Measurements from ENCODE around the gene PROSER2.

DNA sequence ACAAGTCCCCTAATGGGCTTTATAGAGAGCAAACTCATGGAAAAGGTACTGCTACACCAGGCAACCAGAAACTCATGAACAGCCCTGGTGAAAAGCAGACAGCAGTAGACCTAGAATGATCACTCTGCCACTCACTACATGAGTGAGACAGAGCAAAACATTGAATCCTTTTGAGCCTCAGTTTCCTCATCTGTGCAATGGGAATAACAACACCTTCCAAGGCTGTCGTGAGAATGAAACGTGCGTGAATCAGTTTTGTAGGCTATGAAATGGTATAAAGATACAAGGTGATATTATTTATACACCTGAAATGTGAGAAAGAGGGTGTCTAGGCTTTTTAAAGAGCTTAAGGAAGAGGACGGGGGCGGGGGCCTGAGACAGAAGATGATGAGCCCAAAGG lies 14.3 kb upstream of the PROSER2 start:
- TF ChIP-seq EZH2 (IDR thresholded peaks at IDR 0.05; ENCODE audit: insufficient read depth, poor library complexity, severe bottlenecking) (no peak), EZH2phosphoT487 (IDR thresholded peaks at IDR 0.05; ENCODE audit: insufficient read depth, low read depth) (no peak)

Data from GM23248 (cell line).